GM18502 (cell line): Measurements from ENCODE around the gene CREBL2.
"Not testable (repeated sequence)": the region's sequence is repeated elsewhere in the genome, so short reads cannot be mapped to it uniquely, and the experiment has no call there.

Experiments
- ATAC-seq: cut with Tn5 transposase; IDR thresholded peaks from one replicate; pipeline ENCODE4 v1.9.1; 2021; ENCODE audit warnings: mild to moderate bottlenecking; ENCODE audit not compliant: unreplicated experiment, poor library complexity

CREBL2 gene

GRCh38 chr12:12628013-12628412, 16.3 kb downstream of the CREBL2 start:
- no peak for ATAC-seq

- no peak for ATAC-seq
Measured at GRCh38 chr12:12630850-12631249, 19.2 kb downstream of the CREBL2 start.

DNA sequence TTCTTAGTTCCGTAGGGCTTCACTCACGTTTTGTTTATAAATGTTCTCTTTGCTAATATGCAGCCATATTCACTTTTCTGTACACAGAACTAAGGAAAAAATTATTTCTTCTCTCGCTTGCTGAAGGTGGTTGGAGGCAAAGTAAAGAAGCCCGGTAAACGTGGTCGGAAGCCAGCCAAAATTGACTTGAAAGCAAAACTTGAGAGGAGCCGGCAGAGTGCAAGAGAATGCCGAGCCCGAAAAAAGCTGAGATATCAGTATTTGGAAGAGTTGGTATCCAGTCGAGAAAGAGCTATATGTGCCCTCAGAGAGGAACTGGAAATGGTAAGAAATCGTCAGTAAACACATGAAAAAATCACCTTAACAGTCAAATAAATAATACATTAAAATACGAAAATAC, 24.0 kb downstream of the CREBL2 start:
- ATAC-seq = no peak

- peak; percentile 73 for ATAC-seq
Measured at GRCh38 chr12:12636641-12637040, 25.0 kb downstream of the CREBL2 start.

GRCh38 chr12:12639995-12640394, 28.3 kb downstream of the CREBL2 start:
- ATAC-seq = not testable (repeated sequence)

DNA sequence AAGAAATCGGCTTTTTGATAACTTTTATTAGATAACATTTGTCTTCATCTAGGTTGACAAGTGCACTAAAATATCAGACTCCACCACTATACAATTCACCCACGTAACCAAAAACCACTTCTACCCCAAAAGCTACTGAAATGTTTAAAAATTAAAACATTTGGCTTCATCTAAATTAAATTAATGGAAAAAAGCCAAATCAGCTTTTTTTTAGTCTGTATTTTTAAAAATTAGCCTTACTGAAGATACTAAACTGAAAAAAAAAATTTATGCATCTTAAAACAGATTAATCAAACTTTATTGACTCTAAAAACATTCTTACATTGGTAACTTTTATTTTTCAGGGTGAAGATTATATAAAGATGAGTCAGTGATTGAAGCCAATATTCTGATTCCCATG, 30.0 kb downstream of the CREBL2 start:
- ATAC-seq = no peak

DNA sequence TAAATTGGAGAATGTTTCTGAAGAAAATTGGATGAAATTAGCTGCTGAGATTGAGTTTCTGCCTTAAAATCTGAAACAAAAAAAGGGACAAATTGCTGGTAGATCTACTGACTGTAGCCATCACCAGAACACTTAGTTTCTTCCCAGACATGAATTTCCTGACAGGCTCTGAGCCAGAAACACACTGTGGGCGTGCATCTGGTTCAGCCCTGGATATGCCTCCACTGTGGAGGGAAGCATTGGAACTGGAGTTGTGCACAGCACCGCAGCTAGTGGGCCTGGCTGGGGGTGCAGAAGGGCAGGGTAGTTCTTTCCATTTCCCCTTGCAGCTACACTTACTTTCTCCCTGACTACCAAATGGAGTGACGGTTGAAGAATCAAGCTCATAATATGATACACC, 31.2 kb downstream of the CREBL2 start:
- no peak for ATAC-seq

- ATAC-seq = peak; percentile 52
Measured at GRCh38 chr12:12645485-12645884, 33.8 kb downstream of the CREBL2 start.

DNA sequence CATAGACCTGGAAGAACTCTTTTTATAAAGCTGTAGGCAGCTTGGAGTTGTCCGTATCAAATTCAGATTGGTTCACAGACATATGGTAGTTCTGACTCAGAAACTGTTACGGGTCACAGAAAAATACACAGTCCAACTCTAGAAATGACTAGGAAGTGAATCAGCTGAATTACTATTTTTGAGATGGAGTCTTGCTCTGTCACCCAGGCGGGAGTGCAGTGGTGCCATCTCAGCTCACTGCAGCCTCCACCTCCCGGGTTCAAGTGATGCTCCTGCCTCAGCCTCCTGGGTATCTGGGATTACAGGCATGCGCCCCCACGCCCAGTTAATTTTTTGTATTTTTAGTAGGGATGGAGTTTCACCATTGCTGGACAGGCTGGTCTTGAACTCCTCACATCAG, 34.3 kb downstream of the CREBL2 start:
- peak; percentile 81 for ATAC-seq

- no peak for ATAC-seq
Measured at GRCh38 chr12:12646483-12647072, 34.9 kb downstream of the CREBL2 start.

DNA sequence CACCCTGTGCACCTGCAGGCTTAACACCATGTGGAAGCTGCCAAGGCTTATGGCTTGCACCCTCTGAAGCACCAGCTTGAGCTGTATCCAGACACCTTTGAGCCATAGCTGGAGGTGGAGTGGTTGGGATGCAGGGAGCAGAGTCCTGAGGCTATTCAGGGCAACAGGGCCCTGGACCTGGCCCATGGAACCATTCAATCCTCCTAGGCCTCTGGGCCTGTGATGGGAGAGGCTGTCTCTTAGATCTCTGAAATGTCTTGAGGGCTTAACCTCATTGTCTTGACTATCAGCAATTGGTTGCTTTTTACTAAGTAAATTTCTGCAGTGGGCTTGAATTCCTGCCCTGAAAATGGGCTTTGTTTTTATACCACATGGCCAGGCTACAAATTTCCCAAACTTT, 36.6 kb downstream of the CREBL2 start:
- no peak for ATAC-seq

DNA sequence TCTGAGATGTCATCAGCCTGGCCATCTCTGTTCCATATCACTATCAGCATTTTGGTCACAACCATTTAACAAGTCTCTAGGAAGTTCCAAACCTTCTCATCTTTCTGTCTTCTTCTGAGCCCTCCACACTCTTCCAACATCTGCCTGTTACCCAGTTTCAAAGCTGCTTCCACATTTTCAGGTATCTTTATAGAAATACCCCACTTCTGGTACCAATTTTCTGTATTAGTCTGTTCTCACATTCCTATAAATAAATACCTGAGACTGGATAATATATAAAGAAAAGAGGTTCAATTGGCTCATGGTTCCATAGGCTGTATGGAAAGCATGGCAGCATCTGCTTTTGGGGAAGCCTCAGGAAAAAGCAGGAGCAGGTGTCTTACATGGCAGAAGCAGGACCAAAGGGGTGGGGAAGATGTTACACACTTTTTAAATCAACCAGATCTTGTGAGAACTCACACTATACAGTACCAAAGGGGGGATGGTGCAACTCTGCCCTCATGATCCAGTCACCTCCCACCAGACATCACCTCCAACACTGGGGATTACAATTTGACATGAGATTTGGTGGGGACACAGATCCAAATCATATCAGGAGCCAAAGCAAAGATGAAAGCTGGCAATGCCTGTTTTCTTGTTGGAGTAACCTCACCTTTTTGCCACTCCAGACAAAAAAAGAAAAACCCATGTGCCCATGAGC, 37.4 kb downstream of the CREBL2 start:
- no peak for ATAC-seq

DNA sequence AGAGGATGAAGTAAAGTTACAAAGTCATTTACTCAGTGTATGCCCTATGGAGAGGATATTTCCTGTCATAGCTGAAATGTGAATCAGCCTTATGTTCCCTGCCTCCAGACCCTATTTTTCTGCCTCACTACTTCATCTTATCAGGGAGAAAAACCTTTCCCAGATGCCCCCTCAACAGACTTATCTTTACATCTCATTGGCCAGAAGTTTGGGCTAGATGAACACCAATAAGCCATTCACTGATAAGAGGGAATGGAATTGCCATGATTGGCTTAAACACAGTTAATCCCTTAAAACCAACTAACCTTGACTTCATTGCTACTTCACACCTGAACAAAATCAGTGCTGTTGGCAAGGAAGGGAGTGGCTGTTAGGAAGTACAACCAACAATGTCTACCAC, 40.1 kb downstream of the CREBL2 start:
- no peak for ATAC-seq

DNA sequence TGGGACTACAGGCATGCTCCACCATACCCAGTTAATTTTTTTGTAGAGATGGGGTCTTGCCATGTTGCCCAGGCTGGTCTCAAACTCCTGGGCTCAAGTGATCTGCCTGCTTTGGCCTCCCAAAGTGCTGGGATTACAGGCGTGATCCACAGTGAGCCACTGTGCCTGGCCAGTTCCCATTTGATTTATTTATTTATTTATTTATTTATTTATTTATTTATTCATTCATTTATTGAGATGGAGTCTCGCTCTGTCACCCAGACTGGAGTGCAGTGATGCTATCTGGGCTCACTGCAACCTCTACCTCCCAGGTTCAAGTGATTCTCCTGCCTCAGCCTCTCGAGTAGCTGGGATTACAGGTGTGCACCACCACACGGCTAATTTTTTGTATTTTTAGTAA, 41.0 kb downstream of the CREBL2 start:
- not testable (repeated sequence) for ATAC-seq

DNA sequence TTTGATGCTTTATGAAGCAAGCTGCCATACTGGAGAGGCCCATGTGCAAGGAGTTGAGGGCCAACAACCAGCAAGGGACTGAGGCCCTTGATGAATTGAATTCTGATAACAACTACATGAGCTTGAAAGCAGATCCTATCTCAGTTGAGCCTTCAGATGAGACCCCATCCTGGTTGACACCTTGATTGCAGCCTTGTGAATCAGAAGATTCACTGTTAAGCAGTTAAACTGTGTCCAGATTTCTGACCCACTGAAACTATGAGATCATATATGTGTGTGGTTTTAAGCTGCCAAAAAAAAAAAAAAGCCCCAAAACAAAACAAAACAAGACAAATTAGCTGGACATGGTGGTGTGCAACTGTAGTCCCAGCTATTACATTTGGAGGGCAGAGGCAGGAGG, 42.2 kb downstream of the CREBL2 start:
- no peak for ATAC-seq

- ATAC-seq = no peak
Measured at GRCh38 chr12:12654691-12655460, 43.2 kb downstream of the CREBL2 start.

- no peak for ATAC-seq
Measured at GRCh38 chr12:12660201-12660600, 48.5 kb downstream of the CREBL2 start.

DNA sequence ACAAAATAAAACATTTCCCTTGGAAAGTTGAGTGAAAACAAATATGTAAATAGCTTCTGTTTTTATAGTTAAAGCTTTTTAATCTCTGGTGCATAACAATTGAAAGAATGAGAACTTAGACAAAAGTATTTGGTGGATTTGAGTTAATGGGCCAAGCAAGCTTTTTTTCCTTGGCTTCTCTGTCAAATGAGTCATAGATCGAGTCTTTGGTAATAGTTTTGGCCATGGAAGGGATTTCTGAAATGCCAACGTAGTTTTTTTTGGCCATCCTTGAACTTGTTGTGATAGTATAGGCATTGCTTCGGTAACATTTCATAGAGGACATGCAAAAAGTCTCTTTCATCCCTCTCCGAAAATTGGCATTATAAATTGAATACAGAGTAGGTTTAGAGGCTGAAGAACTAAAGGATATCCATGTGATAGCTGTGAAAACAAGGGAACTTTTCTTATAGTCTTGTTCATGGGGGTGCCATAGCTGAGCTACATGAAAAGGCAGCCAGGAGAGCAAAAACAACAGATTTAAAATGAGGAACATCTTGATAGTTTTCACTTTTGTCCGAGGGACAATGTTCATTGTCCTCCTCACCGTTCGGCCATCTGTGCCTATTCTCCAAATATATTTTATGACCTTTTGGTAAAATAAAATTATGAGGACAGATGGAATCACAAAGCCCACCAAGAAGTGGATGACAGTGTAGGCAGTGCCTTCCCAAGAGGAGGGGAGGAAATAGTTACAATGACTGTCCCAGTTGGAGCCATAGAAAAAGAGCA, 49.6 kb downstream of the CREBL2 start:
- ATAC-seq = no peak

DNA sequence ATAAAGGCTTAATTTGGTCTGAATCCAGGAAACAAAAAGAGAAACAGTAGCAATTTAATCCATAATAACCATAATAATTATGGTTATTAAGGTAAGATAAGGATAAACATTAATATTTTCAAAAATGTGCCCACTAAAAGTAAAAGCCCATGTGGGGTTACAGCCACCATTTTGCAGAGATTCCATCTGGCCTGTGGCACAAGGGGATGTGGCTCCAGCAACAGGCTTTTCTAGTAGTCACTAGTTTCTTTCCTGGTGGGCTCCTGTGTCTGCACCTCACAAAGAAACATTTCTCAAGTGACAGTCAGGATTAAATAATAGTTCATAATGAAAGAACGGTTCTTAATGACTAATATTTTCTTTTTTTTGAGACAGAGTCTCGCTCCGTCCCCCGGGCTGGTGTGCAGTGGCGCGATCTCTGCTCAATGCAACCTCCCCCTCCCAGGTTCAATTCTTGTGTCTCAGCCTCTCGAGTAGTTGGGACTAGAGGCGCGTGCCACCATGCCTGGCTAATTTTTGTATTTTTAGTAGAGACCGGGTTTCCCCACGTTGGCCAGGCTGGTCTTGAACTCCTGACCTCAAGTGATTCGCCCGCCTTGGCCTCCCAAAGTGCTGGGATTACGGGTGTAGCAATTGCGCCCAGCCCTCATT, 52.1 kb downstream of the CREBL2 start:
- no peak for ATAC-seq

DNA sequence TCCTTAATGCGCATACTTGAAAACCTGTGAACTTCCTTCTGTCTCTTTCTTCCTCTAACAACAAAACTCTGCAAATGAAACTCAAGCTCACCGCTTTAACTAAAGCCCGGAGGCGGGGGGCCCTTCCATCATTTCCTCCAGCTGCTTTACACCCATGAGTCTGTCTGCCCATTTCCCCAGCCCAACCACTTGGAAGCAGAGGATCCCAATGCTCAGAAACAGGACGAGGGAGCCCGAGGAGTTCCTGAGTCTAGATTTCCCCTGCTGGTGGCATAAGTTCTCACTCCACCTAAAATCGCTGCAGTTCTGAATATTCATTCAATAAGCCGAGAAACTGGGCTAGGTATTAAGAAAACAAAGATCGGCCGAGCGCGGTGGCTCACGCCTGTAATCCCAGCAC, 53.5 kb downstream of the CREBL2 start:
- ATAC-seq = no peak
